AG09319 (cell line): Measurements from ENCODE around the gene CWC27.

ENCODE experiments used
- DNase-seq: peaks from one replicate; pipeline ENCODE4 v3.0.0-alpha.2; 2010; ENCODE audit warnings: low read depth; ENCODE audit errors: extremely low read depth
- TF ChIP-seq, protein P1 (sequence below): IDR thresholded peaks from 2 replicates; pipeline ENCODE4 v1.5.1; 2011; ENCODE audit warnings: low read depth, mild to moderate bottlenecking, inconsistent platforms, low read length, moderate library complexity

Gene CWC27, protein sequence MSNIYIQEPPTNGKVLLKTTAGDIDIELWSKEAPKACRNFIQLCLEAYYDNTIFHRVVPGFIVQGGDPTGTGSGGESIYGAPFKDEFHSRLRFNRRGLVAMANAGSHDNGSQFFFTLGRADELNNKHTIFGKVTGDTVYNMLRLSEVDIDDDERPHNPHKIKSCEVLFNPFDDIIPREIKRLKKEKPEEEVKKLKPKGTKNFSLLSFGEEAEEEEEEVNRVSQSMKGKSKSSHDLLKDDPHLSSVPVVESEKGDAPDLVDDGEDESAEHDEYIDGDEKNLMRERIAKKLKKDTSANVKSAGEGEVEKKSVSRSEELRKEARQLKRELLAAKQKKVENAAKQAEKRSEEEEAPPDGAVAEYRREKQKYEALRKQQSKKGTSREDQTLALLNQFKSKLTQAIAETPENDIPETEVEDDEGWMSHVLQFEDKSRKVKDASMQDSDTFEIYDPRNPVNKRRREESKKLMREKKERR

DNA sequence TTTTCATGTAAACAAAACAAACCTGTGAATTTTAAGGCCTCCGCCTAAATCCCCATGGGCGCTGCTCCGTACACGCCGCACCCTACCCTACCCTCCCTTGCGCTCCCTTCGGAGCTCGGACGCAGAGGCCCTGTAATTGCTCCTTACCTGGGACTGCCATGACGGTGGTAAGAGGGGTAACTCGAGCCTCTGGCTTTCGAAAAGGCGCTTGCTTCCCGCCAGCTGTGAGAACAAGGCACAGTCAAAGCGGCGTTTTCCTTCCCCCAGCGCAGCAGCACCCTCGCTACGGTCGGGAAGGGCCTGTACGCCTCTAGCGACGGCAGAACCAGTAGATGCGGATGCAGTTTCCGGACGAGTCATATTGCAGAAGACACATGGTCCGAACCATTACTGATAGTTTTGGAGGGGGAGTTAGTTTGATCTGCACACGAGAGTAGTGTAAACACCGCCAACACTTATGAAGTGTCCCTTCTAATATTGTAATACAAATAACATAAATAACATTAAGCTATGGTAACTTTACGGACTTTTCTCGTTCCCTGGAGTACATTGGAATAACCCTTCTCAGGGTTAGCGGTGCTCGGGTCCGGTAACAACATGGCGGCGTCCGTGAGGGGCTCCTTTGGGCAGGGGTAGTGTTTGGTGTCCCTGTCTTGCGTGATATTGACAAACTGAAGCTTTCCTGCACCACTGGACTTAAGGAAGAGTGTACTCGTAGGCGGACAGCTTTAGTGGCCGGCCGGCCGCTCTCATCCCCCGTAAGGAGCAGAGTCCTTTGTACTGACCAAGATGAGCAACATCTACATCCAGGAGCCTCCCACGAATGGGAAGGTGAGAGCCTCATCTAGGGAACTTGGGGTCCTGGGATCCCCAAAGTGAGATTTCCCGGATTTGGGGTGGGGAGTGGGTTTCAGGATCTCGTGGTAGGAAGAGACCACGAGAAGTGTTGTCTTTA is at the start of gene CWC27, which contains the start of gene SREK1IP1:
CWC27 (plus strand) TSS at position 573 of the 955 bp plus-strand sequence; CDS start at position 790, 217 bp downstream.
SREK1IP1 (minus strand) TSS at position 334 of the 955 bp plus-strand sequence; CDS start at position 160, 174 bp downstream.
- peak; percentile 80 for DNase-seq
- TF ChIP-seq, protein P1, sequence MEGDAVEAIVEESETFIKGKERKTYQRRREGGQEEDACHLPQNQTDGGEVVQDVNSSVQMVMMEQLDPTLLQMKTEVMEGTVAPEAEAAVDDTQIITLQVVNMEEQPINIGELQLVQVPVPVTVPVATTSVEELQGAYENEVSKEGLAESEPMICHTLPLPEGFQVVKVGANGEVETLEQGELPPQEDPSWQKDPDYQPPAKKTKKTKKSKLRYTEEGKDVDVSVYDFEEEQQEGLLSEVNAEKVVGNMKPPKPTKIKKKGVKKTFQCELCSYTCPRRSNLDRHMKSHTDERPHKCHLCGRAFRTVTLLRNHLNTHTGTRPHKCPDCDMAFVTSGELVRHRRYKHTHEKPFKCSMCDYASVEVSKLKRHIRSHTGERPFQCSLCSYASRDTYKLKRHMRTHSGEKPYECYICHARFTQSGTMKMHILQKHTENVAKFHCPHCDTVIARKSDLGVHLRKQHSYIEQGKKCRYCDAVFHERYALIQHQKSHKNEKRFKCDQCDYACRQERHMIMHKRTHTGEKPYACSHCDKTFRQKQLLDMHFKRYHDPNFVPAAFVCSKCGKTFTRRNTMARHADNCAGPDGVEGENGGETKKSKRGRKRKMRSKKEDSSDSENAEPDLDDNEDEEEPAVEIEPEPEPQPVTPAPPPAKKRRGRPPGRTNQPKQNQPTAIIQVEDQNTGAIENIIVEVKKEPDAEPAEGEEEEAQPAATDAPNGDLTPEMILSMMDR = peak; percentile 13

DNA sequence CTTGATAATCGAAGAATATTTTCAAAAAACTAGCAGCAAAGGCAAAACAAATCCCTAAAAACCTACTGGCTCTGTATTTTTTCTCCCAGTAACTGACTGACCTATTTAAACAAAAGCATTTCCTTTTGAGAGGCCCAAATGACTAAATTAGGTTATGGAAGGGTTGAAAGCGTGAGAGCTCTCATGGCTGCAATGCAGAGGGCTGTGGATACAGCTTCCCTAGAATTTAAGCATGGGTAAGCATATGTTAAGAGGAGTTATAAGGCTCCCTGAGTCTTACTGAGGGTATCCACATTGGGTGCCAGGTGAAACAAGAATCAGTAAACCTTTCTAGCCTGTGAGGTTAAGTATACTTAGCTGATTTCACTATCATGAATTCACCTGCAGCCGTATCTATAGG is 46.1 kb upstream of the CWC27 start:
- no peak for DNase-seq

DNA sequence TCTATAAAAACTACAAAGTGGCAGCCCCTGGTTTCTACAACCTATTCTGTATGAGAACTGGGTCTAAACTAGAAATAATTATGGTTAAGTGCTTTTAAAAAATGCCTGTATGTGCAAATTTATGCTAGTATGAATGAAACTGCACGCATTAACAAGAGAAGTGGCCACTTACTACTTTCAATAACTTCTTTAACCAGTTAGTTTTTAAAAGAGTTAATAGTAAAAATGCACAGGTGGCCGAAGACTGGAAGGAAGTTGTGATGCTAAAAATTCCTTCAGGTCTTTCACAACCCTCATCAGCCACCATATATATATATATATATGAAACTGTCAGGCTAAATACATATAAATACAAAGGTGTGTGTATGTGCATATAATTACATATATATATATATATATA is 41.6 kb upstream of the CWC27 start:
- DNase-seq = no peak
- TF ChIP-seq, protein P1 = no peak

More for the DNA sequence above, 46.1 kb upstream of the CWC27 start:
- TF ChIP-seq, protein P1 = no peak

DNA sequence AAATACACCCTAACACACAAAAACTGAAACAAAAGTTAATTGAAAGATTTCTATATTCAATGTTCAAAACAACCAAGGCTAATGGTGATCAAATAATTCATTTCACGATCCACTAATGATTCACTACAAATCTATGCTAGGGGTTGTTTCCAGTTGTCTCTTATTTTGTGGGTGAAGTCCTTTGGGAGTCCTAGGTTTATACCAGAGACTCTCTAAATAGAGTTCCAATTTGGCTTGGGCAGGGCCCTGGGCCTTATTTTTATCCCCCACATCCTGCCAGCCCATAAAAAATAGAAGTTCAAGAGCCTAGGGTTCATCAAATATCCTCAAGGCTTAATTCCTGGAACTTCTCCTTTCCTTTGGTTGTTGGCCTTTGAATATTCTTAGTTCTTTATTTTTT is 26.3 kb upstream of the CWC27 start:
- DNase-seq = no peak
- TF ChIP-seq, protein P1 = no peak

DNA sequence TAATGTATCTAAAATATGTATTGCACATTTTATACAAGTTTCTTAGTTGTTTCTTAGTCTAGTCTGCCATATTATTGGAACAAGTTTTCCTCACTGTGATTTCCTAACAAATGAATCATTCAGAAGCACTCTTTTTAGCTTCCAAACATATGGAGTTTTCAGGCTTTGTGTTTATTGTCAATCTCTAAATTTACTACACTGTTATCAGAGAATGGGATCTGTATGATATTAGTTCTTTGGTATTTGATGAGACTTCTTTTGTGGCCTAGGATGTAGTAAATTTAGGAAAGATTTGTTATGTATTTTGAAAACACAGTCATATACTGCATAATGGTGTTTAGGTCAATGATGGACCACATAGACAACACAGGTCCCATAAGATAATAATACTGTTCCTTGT is 25.9 kb upstream of the CWC27 start:
- DNase-seq = no peak
- TF ChIP-seq, protein P1 = no peak

DNA sequence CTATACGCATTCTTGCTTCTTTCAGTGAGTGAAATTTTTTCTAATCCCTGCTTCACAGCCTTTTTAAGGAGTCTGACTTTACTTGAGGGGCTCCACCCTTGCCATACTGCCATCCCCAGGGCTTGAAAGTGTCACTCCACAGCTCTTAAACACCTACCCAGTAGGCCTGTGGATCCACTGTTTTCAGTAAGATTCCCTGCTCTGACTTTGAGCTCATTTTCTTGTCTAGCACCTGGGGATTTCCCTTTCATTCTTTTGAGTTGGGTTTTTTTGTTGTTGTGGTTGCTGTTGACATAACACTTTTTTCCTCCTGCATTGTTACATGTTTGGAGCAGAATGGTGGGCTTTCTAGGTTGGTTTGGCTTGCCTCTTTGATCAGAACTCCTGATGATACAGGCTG is 23.8 kb upstream of the CWC27 start:
- TF ChIP-seq, protein P1 = no peak

DNA sequence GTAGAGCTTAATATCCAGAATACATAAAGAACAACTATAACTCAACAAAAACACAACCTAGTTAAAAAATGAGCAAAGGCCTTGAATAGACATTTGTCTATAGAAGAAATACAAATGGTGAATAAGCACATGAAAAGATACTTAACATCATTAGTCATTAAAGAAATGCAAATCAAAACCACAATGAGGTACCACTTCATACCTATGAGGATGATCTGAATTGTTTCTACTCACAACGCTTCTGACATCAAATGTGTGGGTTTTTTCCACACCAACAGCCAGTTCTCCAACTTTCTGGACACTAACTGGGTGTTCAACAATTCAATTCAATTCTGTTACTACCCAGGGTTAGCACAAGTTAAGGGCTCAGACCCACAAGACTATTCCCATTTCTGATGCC is 22.3 kb upstream of the CWC27 start:
- DNase-seq = no peak
- TF ChIP-seq, protein P1 = no peak

More for the DNA sequence above, 23.8 kb upstream of the CWC27 start:
- DNase-seq = no peak
